Right lung (tissue), 5 donors: ENCODE results near the gene KCNK5. TPM values are rescaled to one million over a fixed set of nuclear protein-coding genes. Genes with fewer than 3 reads are reported as not detected.

Source experiments
- DNase-seq, 2 donors: peaks; one replicate each; pipeline ENCODE4 v3.0.0-alpha.2; 2013
- polyA plus RNA-seq, 5 donors: library from polyadenylated mRNA; unstranded; fragments of 120-200 nt; gene quantifications; one replicate each; pipeline versions ENCODE4 v1.2.1 to v1.2.3, GENCODE V29; 2013; ENCODE audit warnings: inconsistent platforms in 1 of 5, low replicate concordance in 1 of 5; ENCODE audit not compliant: insufficient read length in 5 of 5, insufficient read depth in 1 of 5

The KCNK5 gene
- polyA plus RNA-seq, 5 donors: 17.8 to 28.6 (median 27.5) TPM

DNA sequence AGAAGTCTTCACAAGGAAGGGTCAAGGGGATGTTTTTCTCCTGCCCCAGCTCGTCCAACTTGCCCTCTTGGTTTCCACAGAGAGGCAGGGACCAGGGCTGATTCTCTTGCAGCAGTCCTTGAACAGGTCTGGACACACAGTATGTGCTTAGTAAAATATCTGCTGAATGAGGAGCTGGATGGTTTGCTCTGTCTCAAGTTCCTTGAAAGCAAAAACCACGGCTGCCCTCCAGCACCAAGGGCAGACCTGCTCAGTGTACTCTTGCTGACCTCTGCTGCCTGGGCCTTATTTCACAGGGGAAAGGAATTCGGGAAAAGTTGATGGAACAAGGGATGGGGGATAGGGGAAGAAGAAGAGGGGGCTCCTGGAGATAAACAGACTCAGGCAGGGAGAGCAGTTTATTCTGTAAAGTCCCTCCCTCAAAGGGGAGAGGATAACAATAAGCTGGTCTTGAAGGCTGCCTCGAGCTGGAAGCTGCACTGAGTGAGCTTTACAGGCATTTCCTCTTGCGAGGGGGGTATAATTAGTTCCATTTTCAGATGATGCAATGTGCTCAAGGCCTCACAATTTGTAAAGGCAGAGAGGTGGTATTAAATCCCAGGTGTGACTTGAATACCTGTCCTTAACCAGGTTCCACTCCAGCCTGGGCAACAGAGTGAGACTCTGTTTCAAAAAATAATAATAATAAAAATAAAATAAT, 10.3 kb downstream of the KCNK5 start:
- no peak for DNase-seq

GRCh38 chr6:39217177-39217864, 12.0 kb downstream of the KCNK5 start:
- DNase-seq: no peak

DNA sequence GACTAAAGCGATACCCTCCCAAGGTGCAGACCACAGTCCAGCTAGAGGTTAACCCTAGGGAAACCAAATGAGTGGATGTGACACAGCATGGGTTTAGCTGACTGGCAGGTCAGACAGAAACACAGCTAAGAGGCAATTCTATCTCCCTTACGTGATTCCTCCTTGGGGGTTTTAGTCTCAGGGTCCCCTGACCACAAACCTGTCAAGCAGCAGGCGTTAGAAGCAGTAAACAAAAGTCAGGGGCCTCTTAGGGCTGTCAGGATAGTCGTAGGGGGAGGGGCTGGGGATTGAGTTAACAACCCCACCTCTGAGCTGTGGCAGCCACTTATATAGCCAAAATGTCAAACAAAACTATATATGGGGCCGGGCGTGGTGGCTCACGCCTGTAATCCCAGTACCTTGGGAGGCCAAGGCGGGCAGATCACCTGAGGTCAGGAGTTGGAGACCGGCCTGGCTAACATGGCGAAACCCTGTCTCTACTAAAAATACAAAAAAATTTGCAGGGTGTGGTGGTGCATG, 13.6 kb downstream of the KCNK5 start:
- no peak for DNase-seq

DNA sequence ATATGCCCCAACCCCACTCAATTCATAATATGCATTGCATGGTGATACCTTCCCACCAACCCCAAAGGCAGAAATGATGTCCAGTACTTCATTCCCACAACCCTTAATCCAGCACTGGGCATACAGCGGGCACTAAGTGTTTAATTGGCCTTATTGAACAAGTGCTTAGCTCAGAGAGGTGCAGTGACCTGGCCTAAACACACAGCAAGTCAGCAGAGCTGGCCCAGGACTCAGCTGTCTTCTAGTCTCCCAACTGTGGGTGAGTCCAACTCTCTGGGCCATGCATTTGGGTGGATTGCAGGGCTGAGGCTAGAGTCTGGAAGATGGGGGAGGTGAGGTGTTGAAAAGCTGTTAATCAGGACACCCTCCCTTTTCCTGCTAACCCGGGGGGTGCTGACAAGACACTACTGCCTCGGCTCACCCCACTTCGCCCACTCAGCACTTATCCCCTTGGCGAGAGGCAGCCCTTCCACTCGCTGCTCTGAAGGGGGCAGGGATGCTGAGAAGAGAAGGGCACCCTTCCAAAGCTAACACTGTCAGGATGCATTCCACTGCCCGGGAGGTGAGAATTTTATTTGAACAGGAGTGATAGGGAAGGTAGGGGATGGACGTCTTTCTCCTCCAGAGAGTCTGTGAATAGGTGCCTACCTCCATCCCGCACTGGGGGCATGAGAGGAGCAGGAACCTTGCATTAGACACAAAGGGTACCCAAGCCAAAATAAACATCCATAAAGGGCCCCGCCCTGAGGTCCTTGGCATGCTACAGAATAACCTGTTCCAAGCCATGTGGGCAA, 14.2 kb downstream of the KCNK5 start:
- DNase-seq: no peak

DNA sequence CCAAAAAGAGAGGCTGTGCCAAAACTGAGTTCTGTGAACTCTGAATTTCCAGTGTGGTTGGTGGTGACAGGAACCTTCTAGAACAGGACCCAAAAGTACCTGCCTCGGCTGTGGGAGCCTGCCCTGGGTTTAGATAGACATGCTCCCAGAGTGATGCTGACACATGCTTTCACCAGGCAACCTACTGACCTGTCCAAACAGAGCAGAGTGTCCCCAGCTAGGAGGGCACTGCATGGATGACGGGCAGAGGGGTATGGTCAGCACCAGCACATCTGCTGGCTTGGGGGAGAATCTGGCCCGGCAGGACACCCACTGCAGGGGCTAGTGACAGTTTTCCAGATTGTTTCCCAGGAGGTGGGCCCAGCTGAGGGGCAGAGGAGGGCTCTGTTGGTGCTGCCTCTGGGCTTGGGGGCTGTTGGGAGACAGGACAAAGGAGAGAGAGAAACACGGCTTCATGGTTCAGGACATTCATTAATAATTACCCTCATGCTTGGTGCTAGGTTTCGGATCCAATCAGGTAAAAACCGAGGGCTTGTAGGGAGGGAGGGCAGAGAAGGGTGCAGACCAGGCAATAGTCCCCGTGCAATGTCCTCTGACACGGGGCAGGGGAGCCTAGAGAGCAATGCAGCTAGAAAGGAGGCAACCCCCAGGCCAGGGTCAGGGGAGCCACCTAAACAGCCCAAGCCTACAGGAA, 15.0 kb downstream of the KCNK5 start:
- no peak for DNase-seq

GRCh38 chr6:39213195-39213920, 15.9 kb downstream of the KCNK5 start:
- DNase-seq: no peak

- DNase-seq: no peak
Observed at GRCh38 chr6:39211183-39211582, 18.1 kb downstream of the KCNK5 start.

GRCh38 chr6:39210450-39210849, 18.8 kb downstream of the KCNK5 start:
- no peak for DNase-seq

DNA sequence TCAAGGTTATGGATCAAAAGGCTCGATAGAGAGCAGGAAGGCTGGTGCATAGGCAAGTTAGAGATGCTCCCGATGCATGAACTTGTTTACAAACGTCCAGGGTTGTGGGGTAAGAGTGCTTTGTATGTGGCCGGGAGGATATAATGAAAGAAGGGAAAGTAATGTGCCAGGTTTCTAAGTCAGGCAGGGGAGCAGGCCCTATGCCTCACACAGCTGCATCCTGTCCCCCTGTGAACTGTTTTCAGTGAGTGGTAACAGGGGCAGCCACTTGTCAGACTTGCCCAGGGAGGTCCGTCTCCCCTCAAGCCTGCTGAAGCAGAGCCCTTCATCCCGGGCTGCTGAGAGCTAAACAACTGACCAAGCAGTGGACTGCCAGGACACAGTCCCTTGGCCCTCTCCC, 19.4 kb downstream of the KCNK5 start:
- DNase-seq: no peak

GRCh38 chr6:39209360-39209811, 19.9 kb downstream of the KCNK5 start:
- no peak for DNase-seq

GRCh38 chr6:39208223-39208739, 21.0 kb downstream of the KCNK5 start:
- DNase-seq: no peak

- DNase-seq: no peak
Observed at GRCh38 chr6:39207416-39208222, 21.7 kb downstream of the KCNK5 start.

DNA sequence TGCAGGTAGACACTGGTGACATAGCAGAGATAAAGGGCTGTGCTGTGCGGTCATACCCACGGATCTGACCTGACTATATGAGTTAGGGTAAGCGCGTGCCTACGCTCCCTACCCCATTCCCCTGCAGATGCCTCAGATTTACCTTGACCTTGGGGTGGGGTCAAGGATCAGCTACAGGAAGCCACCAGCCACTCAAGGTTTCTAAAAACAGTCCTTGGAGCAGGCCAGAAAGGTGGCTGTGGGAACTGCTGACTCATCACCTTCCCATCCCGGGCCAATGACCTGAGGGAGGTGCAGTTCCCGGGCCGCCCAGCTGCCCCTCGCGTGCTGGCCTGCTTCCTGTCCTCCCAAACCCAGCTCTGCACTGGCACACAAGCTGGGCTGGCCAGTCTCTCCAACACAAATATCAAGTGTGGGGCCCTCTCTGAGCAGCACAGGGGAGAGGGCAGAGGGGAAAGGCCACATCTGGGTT, 23.0 kb downstream of the KCNK5 start:
- no peak for DNase-seq

GRCh38 chr6:39204646-39205244, 24.5 kb downstream of the KCNK5 start:
- no peak for DNase-seq

- no peak for DNase-seq
Observed at GRCh38 chr6:39204160-39204495, 25.1 kb downstream of the KCNK5 start.

DNA sequence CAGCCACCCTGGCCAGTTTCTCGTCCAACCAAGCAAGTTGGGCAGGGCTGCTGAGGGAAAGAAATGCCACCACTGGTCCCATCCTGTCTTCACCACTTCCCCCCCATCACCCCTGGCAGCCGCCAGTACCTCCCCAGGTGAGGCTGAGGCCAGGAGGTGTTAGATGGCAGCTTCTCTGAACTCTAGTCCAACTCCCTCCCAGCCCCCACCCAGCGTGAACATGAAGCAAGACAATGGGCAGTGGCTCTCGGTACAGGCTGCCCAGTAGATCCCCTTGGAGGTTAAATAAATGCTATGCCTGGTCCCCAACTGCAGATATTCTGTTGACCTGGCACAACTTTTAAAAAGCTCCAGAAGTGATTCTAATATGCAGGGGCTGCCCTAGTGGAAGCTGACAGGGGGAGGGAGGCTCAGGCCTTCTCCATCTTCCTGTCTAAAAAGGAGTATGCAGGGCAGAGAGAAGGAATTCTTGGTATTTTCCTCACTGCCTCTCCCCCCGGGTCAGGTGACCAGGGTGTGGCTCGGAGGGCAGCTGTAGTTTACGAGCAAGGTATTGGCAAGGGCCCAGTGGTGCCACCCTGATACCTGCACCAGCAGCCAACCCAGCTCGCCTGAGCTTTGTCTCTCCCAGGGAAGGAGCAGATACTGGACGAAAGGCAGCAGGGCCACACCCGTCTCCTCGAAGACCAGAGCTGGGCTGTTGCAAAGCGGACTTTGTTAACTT, 25.7 kb downstream of the KCNK5 start:
- no peak for DNase-seq

- DNase-seq: no peak
Observed at GRCh38 chr6:39202166-39202565, 27.1 kb downstream of the KCNK5 start.

- DNase-seq: no peak
Observed at GRCh38 chr6:39200498-39201020, 28.7 kb downstream of the KCNK5 start.

GRCh38 chr6:39199976-39200375, 29.3 kb downstream of the KCNK5 start:
- DNase-seq: no peak
